Activated CD8-positive, alpha-beta memory T cell treated with anti-CD3 and anti-CD28 coated beads, Interleukin-2, amount 10 ng/mL, durations not matched to agents 7 days and 5 days (primary cell): ENCODE results near the gene MYBPH. TPM values are rescaled to one million over a fixed set of nuclear protein-coding genes. Genes with fewer than 3 reads are reported as not detected.

ENCODE experiments used
- ATAC-seq: fragments of 150-1000 bp; cut with Tn5 transposase; one replicate; pipeline ENCODE4 v1.10.0; 2021; ENCODE audit warnings: moderate library complexity
- CTCF ChIA-PET: fragments of 350-600 bp; sonication (Branson Sonifier 250); formaldehyde crosslinking; loops from one replicate; lab custom pipeline; 2021; ENCODE audit warnings: antibody characterized with exemption; lab: Charles Lee
- DNase-seq: peaks from one replicate; pipeline ENCODE4 v3.0.0-alpha.2; 2020
- H3K27ac Mint-ChIP-seq: one replicate; pipeline ENCODE4 v1.8.0; 2021; ENCODE audit warnings: mild to moderate bottlenecking, mixed read lengths
- H3K27me3 Mint-ChIP-seq: one replicate; pipeline ENCODE4 v1.8.0; 2021; ENCODE audit warnings: mixed read lengths
- H3K36me3 Mint-ChIP-seq: one replicate; pipeline ENCODE4 v1.8.0; 2021; ENCODE audit warnings: mild to moderate bottlenecking, mixed read lengths
- H3K4me1 Mint-ChIP-seq: one replicate; pipeline ENCODE4 v1.8.0; 2021; ENCODE audit warnings: mixed read lengths
- H3K4me3 Mint-ChIP-seq: one replicate; pipeline ENCODE4 v1.8.0; 2021; ENCODE audit warnings: mild to moderate bottlenecking, moderate library complexity, mixed read lengths
- H3K9me3 Mint-ChIP-seq: one replicate; pipeline ENCODE4 v1.8.0; 2022; ENCODE audit warnings: low read depth, mixed read lengths
- total RNA-seq, 2 experiments: library from RNA; stranded (reverse); gene quantifications; one replicate each; pipeline ENCODE4 v1.2.3, GENCODE V29; 2021

The MYBPH gene
- total RNA-seq, 2 experiments from 2014 or later: not detected

GRCh38 chr1:203144661-203145060 is 31.0 kb downstream of the MYBPH start:
- Mint-ChIP-seq H3K4me3 (no peak overlapping the region), H3K27me3 (peaks cover 8% of the 10 kb centered on the region), H3K36me3 (no peaks in the 10 kb centered on the region), H3K9me3 (no peaks in the 10 kb centered on the region), H3K4me1 (no peaks in the 10 kb centered on the region), H3K27ac (no peak overlapping the region)
- CTCF ChIA-PET: interaction anchor here (1.4 kb wide), 1 partner anchor 28 kb away, joined by 3 read pairs; no protein-coding TSS in a partner anchor
- ATAC-seq (no peak), DNase-seq (no peak)

GRCh38 chr1:203143641-203144040 is 32.0 kb downstream of the MYBPH start:
- no peaks in the 10 kb centered on the region for H3K36me3 Mint-ChIP-seq
- CTCF ChIA-PET: no interaction called here
- peaks cover 3% of the 10 kb centered on the region for H3K27me3 Mint-ChIP-seq

GRCh38 chr1:203142684-203143408 is 32.8 kb downstream of the MYBPH start:
- Mint-ChIP-seq H3K27ac (no peak overlapping the region), H3K4me3 (no peak overlapping the region), H3K9me3 (no peaks in the 10 kb centered on the region), H3K4me1 (no peaks in the 10 kb centered on the region), H3K36me3 (no peaks in the 10 kb centered on the region), H3K27me3 (peaks cover 3% of the 10 kb centered on the region)
- CTCF ChIA-PET: no interaction called here
- no peak for ATAC-seq
- no peak for DNase-seq

More at GRCh38 chr1:203143641-203144040, 32.0 kb downstream of the MYBPH start:
- no peaks in the 10 kb centered on the region for H3K9me3 Mint-ChIP-seq
- DNase-seq (no peak), ATAC-seq (no peak)
- H3K4me1 Mint-ChIP-seq: no peaks in the 10 kb centered on the region
- no peak overlapping the region for H3K27ac Mint-ChIP-seq
- H3K4me3 Mint-ChIP-seq: no peak overlapping the region

GRCh38 chr1:203142124-203142523 is 33.5 kb downstream of the MYBPH start:
- Mint-ChIP-seq H3K4me3 (no peak overlapping the region), H3K27ac (no peak overlapping the region), H3K9me3 (no peaks in the 10 kb centered on the region), H3K4me1 (no peaks in the 10 kb centered on the region), H3K36me3 (no peaks in the 10 kb centered on the region), H3K27me3 (peaks cover 5% of the 10 kb centered on the region)
- no peak for DNase-seq
- no peak for ATAC-seq
- CTCF ChIA-PET: interaction anchor here (1.1 kb wide), 1 partner anchor 16 kb away, joined by 3 read pairs; no protein-coding TSS in a partner anchor

GRCh38 chr1:203140743-203141520 is 34.7 kb downstream of the MYBPH start:
- no peaks in the 10 kb centered on the region for H3K9me3 Mint-ChIP-seq
- no peak overlapping the region for H3K4me3 Mint-ChIP-seq
- ATAC-seq (no peak), DNase-seq (no peak)
- CTCF ChIA-PET: interaction anchor here (1.1 kb wide), 1 partner anchor 15 kb away, joined by 3 read pairs; no protein-coding TSS in a partner anchor
- H3K27me3 Mint-ChIP-seq: peaks cover 11% of the 10 kb centered on the region
- H3K27ac Mint-ChIP-seq: no peak overlapping the region
- no peaks in the 10 kb centered on the region for H3K36me3 Mint-ChIP-seq
- H3K4me1 Mint-ChIP-seq: peaks cover 6% of the 10 kb centered on the region

- CTCF ChIA-PET: no interaction called here
- peaks cover 9% of the 10 kb centered on the region for H3K4me1 Mint-ChIP-seq
- ATAC-seq (no peak), DNase-seq (no peak)
- H3K4me3 Mint-ChIP-seq: no peak overlapping the region
- peaks cover 11% of the 10 kb centered on the region for H3K27me3 Mint-ChIP-seq
- H3K36me3 Mint-ChIP-seq: no peaks in the 10 kb centered on the region
- no peak overlapping the region for H3K27ac Mint-ChIP-seq
- H3K9me3 Mint-ChIP-seq: no peaks in the 10 kb centered on the region
Measured at GRCh38 chr1:203139976-203140475, 35.6 kb downstream of the MYBPH start.

GRCh38 chr1:203138066-203138465 is 37.6 kb downstream of the MYBPH start:
- ATAC-seq (no peak), DNase-seq (no peak)
- H3K4me3 Mint-ChIP-seq: no peak overlapping the region
- peaks cover 17% of the 10 kb centered on the region for H3K27me3 Mint-ChIP-seq
- H3K4me1 Mint-ChIP-seq: peaks cover 9% of the 10 kb centered on the region
- H3K36me3 Mint-ChIP-seq: no peaks in the 10 kb centered on the region
- CTCF ChIA-PET: interaction anchor here (1.2 kb wide), 1 partner anchor 77 kb away, joined by 3 read pairs; no protein-coding TSS in a partner anchor
- H3K27ac Mint-ChIP-seq: no peak overlapping the region
- no peaks in the 10 kb centered on the region for H3K9me3 Mint-ChIP-seq

GRCh38 chr1:203137324-203137723 is 38.3 kb downstream of the MYBPH start:
- H3K27ac Mint-ChIP-seq: no peak overlapping the region
- CTCF ChIA-PET: interaction anchor here (1.2 kb wide), 1 partner anchor 78 kb away, joined by 3 read pairs; no protein-coding TSS in a partner anchor
- no peaks in the 10 kb centered on the region for H3K36me3 Mint-ChIP-seq
- H3K27me3 Mint-ChIP-seq: peaks cover 17% of the 10 kb centered on the region
- DNase-seq: no peak
- no peak overlapping the region for H3K4me3 Mint-ChIP-seq
- H3K9me3 Mint-ChIP-seq: no peaks in the 10 kb centered on the region
- H3K4me1 Mint-ChIP-seq: peaks cover 9% of the 10 kb centered on the region
- ATAC-seq: no peak

GRCh38 chr1:203136409-203137042 is 39.1 kb downstream of the MYBPH start:
- Mint-ChIP-seq H3K4me3 (no peak overlapping the region), H3K9me3 (no peaks in the 10 kb centered on the region), H3K4me1 (peaks cover 9% of the 10 kb centered on the region), H3K27me3 (peaks cover 15% of the 10 kb centered on the region), H3K27ac (no peak overlapping the region), H3K36me3 (no peaks in the 10 kb centered on the region)
- CTCF ChIA-PET: interaction anchor here (0.7 to 1.0 kb wide), 2 partner anchors 35 to 80 kb away, joined by 3 to 5 read pairs; no protein-coding TSS in a partner anchor
- DNase-seq (no peak), ATAC-seq (peak; percentile 20)

GRCh38 chr1:203135636-203136305 is 39.9 kb downstream of the MYBPH start:
- Mint-ChIP-seq H3K4me1 (peaks cover 9% of the 10 kb centered on the region), H3K27ac (no peak overlapping the region), H3K27me3 (peaks cover 15% of the 10 kb centered on the region), H3K36me3 (no peaks in the 10 kb centered on the region), H3K9me3 (no peaks in the 10 kb centered on the region), H3K4me3 (no peak overlapping the region)
- peak; percentile 77 for ATAC-seq
- CTCF ChIA-PET: interaction anchor here (0.7 to 1.0 kb wide), 2 partner anchors 36 to 81 kb away, joined by 3 to 5 read pairs; no protein-coding TSS in a partner anchor
- DNase-seq: peak; percentile 56

GRCh38 chr1:203133970-203134725 is 41.5 kb downstream of the MYBPH start:
- Mint-ChIP-seq H3K36me3 (no peaks in the 10 kb centered on the region), H3K4me3 (no peak overlapping the region), H3K27me3 (peaks cover 17% of the 10 kb centered on the region), H3K4me1 (peaks cover 9% of the 10 kb centered on the region), H3K9me3 (no peaks in the 10 kb centered on the region), H3K27ac (no peak overlapping the region)
- CTCF ChIA-PET: interaction anchor here (0.9 to 2.4 kb wide), 2 partner anchors 12 to 38 kb away, joined by 3 to 8 read pairs; no protein-coding TSS in a partner anchor
- no peak for ATAC-seq
- no peak for DNase-seq
